T-cell (primary cell): ENCODE results near the gene FHOD3. TPM values are rescaled to one million over a fixed set of nuclear protein-coding genes. Genes with fewer than 3 reads are reported as not detected.

ENCODE experiments used
- ATAC-seq, 4 experiments: fragments of 200-7000 bp in 3 of 4; fragments of 150-1000 bp in 1 of 4; cut with Tn5 transposase; replicated peaks in 1 of 4; 1 replicate in 3 of 4; 2 replicates in 1 of 4; pipeline ENCODE4 v1.10.0; 2021; ENCODE audit warnings: moderate library complexity in 3 of 4, mild to moderate bottlenecking in 2 of 4, moderate number of reproducible peaks in 1 of 4
- CTCF ChIA-PET, 2 donors: fragments of 300-600 bp; sonication (Branson Sonifier 250); formaldehyde crosslinking; loops; one replicate each; lab custom pipeline; 2022; ENCODE audit warnings: antibody characterized with exemption in 2 of 2; lab: Charles Lee
- POLR2A ChIA-PET, 2 donors: fragments of 300-600 bp; sonication (Branson Sonifier 250); formaldehyde crosslinking; loops; one replicate each; lab custom pipeline; 2022; ENCODE audit warnings: antibody characterized with exemption in 2 of 2; lab: Charles Lee
- DNase-seq, 35 experiments: peaks; one replicate each; pipeline versions ENCODE4 v3.0.0 to v3.0.0-alpha.2; 2013 to 2023
- H3K27ac ChIP-seq: one replicate; pipeline ENCODE4 v1.5.1; 2013; ENCODE audit warnings: low read length
- H3K27me3 ChIP-seq, 2 experiments: replicated peaks in 1 of 2; 1 replicate in 1 of 2; 2 replicates in 1 of 2; pipeline versions ENCODE4 v1.6.1 to v1.7.0; 2013; ENCODE audit warnings: low read length in 1 of 2, mixed read lengths in 1 of 2; ENCODE audit not compliant: control insufficient read depth in 2 of 2, insufficient read depth in 2 of 2; ENCODE audit errors: extremely low read depth in 1 of 2
- H3K36me3 ChIP-seq, 2 donors: 1 replicate in 1 of 2; 2 replicates in 1 of 2; pipeline versions ENCODE4 v1.6.1 to v1.7.0; 2013; ENCODE audit warnings: low read length in 1 of 2; ENCODE audit not compliant: control insufficient read depth in 2 of 2, insufficient read depth in 1 of 2; ENCODE audit errors: extremely low read depth in 1 of 2
- H3K4me1 ChIP-seq, 2 experiments: 1 replicate in 1 of 2; 2 replicates in 1 of 2; pipeline versions ENCODE4 v1.6.1 to v1.7.0; 2013; ENCODE audit warnings: low read length in 2 of 2, mixed read lengths in 1 of 2; ENCODE audit not compliant: insufficient read depth in 2 of 2, control insufficient read depth in 1 of 2; ENCODE audit errors: extremely low read depth in 1 of 2
- H3K4me3 ChIP-seq, 2 donors: 1 replicate in 1 of 2; 2 replicates in 1 of 2; pipeline versions ENCODE4 v1.5.1 to v1.7.0; 2013; ENCODE audit warnings: mild to moderate bottlenecking in 2 of 2, low read length in 1 of 2, moderate library complexity in 1 of 2; ENCODE audit not compliant: control insufficient read depth in 1 of 2; ENCODE audit errors: extremely low read depth in 1 of 2
- H3K9me3 ChIP-seq: 2 replicates; pipeline ENCODE4 v1.7.0; 2013
- H3K27ac Mint-ChIP-seq, 2 donors: one replicate each; pipeline ENCODE4 v1.8.0; 2020 to 2021; ENCODE audit warnings: mild to moderate bottlenecking in 2 of 2, mixed read lengths in 2 of 2
- H3K27me3 Mint-ChIP-seq, 2 donors: one replicate each; pipeline ENCODE4 v1.8.0; 2021 to 2022; ENCODE audit warnings: mixed read lengths in 2 of 2
- H3K36me3 Mint-ChIP-seq: one replicate; pipeline ENCODE4 v1.8.0; 2021; ENCODE audit warnings: mixed read lengths
- H3K4me1 Mint-ChIP-seq, 3 donors: one replicate each; pipeline ENCODE4 v1.8.0; 2020 to 2022; ENCODE audit warnings: mixed read lengths in 3 of 3, mild to moderate bottlenecking in 1 of 3
- H3K4me3 Mint-ChIP-seq, 3 donors: one replicate each; pipeline ENCODE4 v1.8.0; 2020 to 2022; ENCODE audit warnings: mild to moderate bottlenecking in 3 of 3, mixed read lengths in 3 of 3, moderate library complexity in 3 of 3
- H3K9me3 Mint-ChIP-seq, 3 donors: one replicate each; pipeline ENCODE4 v1.8.0; 2020 to 2022; ENCODE audit warnings: mixed read lengths in 3 of 3
- WGBS: methylation state at CpG from one replicate; pipeline ENCODE4 v1.1.5; 2013; ENCODE audit warnings: missing lambda C conversion rate; ENCODE audit not compliant: insufficient coverage; 5-methylcytosine and 5-hydroxymethylcytosine counted together
- total RNA-seq, 35 experiments: library from RNA in 6 of 35; stranded (reverse) in 6 of 35; fragments of 120-200 nt in 1 of 35; gene quantifications; one replicate each; pipeline versions ENCODE4 v1.2.1 to v1.2.4 and lab custom pipeline; 2013 to 2026

The FHOD3 gene
- total RNA-seq, 5 donors from 2014 or later (not counting 1 experiment from before 2014, with no cell fraction given) = 0.06 TPM; not detected in 4

DNA sequence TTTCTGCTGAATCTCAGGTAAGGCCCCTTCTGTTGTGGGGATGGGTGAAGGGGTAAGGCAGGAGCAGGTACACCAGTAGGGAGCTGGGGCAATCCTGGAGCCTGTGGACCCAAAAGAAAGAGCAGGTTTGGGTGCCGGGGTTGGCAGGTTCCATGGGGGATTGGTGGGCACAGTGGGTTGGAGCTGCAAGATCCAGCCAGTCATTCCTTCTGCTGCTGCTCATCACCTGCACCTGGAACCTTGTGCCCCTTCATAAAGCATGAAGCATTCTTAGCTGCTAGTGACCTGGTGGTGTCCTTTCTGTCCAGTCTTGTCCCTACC, 24.9 kb downstream of the FHOD3 start:
- peaks cover 36% of the 10 kb centered on the region in 2 donors for H3K27me3 Mint-ChIP-seq
- peaks cover 7 to 16% (median 10%) of the 10 kb centered on the region in 3 donors for H3K9me3 Mint-ChIP-seq
- WGBS = 89% methylated on average over 1 of the region's 1 CpG
- Histone ChIP-seq H3K27ac (no peak overlapping the region), H3K36me3 (no peaks in the 10 kb centered on the region), H3K4me1 (no peaks in the 10 kb centered on the region), H3K27me3 (peaks cover 0 to 19% of the 10 kb centered on the region in 2 experiments), H3K4me3 (no peak overlapping the region), H3K9me3 (no peaks in the 10 kb centered on the region)
- no peaks in the 10 kb centered on the region for H3K4me1 Mint-ChIP-seq
- H3K4me3 Mint-ChIP-seq = no peak overlapping the region
- ChIA-PET CTCF (no interaction called here), POLR2A (no interaction called here)
- no peak for ATAC-seq
- no peak for DNase-seq
- H3K27ac Mint-ChIP-seq = no peak overlapping the region
- no peaks in the 10 kb centered on the region for H3K36me3 Mint-ChIP-seq

DNA sequence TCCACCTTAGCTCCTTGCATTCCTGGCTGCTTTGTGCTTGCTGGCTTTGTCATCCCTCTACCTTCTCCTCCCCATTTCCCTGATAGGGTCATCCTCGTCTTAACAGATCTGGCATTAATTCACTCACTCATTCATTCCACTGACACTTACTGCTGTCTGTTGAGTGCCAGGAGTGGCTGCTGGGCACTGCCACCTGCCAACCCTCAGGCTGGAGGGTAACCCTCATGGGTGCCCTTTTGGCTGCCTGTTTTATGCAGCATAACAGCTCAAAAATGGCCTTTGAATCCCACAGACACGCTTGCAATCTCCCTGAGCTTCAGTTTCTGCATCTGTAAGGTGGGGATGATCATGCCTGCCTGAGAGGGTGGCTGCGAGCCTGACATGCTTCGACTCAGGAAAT, 25.2 kb downstream of the FHOD3 start:
- no peak overlapping the region for H3K27ac ChIP-seq
- H3K9me3 Mint-ChIP-seq = peaks cover 7 to 16% (median 10%) of the 10 kb centered on the region in 3 donors
- no peaks in the 10 kb centered on the region for H3K4me1 Mint-ChIP-seq
- ChIA-PET POLR2A (no interaction called here), CTCF (no interaction called here)
- H3K36me3 Mint-ChIP-seq = no peaks in the 10 kb centered on the region
- no peaks in the 10 kb centered on the region for H3K36me3 ChIP-seq
- H3K27ac Mint-ChIP-seq = no peak overlapping the region
- WGBS = 66% methylated on average over 3 of the region's 4 CpGs
- H3K4me1 ChIP-seq = no peaks in the 10 kb centered on the region
- no peak for ATAC-seq
- H3K4me3 ChIP-seq = no peak overlapping the region
- peaks cover 36 to 38% of the 10 kb centered on the region in 2 donors for H3K27me3 Mint-ChIP-seq
- no peak overlapping the region for H3K4me3 Mint-ChIP-seq
- DNase-seq = no peak
- peaks cover 0 to 19% of the 10 kb centered on the region in 2 experiments for H3K27me3 ChIP-seq
- no peaks in the 10 kb centered on the region for H3K9me3 ChIP-seq

DNA sequence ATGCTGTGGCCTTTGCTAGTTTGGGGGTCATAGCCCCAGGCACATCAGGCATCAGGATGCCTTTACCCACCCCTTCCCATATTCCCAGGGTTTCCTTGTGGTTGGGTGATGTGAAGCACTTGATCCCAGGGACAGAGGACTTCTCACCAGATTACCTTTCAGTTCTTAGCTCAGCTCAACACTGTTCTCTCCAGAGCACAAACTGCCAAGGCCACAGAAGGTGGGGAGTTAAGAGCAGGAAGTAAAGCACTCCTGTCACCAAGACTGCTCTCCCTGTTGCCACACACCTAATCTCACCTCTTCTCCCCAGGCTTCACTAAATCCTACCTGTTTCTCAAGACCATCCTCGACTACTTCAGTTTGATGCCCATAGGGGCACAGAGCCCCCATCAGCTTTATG, 25.9 kb downstream of the FHOD3 start:
- Histone ChIP-seq H3K36me3 (no peaks in the 10 kb centered on the region), H3K9me3 (no peaks in the 10 kb centered on the region), H3K4me1 (no peaks in the 10 kb centered on the region), H3K27me3 (peaks cover 0 to 24% of the 10 kb centered on the region in 2 experiments), H3K4me3 (no peak overlapping the region), H3K27ac (no peak overlapping the region)
- CTCF ChIA-PET = no interaction called here
- H3K4me1 Mint-ChIP-seq = no peaks in the 10 kb centered on the region
- H3K27me3 Mint-ChIP-seq = peaks cover 43 to 44% of the 10 kb centered on the region in 2 donors
- no CpG with 5 or more reads among the region's 1 CpG for WGBS
- no peaks in the 10 kb centered on the region for H3K36me3 Mint-ChIP-seq
- no peak overlapping the region for H3K27ac Mint-ChIP-seq
- DNase-seq (no peak), ATAC-seq (no peak)
- H3K4me3 Mint-ChIP-seq = no peak overlapping the region
- POLR2A ChIA-PET = no interaction called here
- peaks cover 7 to 11% (median 8%) of the 10 kb centered on the region in 3 donors for H3K9me3 Mint-ChIP-seq

DNA sequence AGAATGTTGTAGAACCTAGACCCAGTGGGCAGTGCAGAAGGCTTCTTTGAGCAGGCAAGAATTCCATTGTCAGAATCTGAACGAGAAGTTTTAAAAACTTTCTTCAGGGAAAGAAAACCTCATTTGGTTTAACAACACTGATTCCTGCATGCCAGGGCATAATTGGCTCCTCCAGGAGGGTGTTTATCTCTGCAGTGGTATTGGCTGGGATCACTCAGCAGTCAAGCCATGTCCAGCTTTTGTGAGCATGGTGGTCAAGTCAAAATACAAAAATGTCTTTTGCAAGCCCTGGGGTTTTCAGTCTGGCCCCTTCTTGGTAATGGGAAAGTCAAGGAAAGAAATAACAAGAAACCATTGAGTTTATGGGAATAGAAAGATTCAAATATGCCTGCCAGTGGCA, 28.3 kb downstream of the FHOD3 start:
- H3K4me3 ChIP-seq = no peak overlapping the region
- Mint-ChIP-seq H3K27me3 (peaks cover 44 to 53% of the 10 kb centered on the region in 2 donors), H3K4me3 (no peak overlapping the region), H3K4me1 (no peaks in the 10 kb centered on the region), H3K27ac (no peak overlapping the region), H3K9me3 (no peaks in the 10 kb centered on the region), H3K36me3 (no peaks in the 10 kb centered on the region)
- H3K4me1 ChIP-seq = no peaks in the 10 kb centered on the region
- ChIA-PET POLR2A (no interaction called here), CTCF (no interaction called here)
- no peaks in the 10 kb centered on the region for H3K9me3 ChIP-seq
- WGBS = no CpG with 5 or more reads among the region's 1 CpG
- no peak for DNase-seq
- peaks cover 0 to 28% of the 10 kb centered on the region in 2 experiments for H3K27me3 ChIP-seq
- H3K27ac ChIP-seq = no peak overlapping the region
- no peaks in the 10 kb centered on the region for H3K36me3 ChIP-seq
- no peak for ATAC-seq

DNA sequence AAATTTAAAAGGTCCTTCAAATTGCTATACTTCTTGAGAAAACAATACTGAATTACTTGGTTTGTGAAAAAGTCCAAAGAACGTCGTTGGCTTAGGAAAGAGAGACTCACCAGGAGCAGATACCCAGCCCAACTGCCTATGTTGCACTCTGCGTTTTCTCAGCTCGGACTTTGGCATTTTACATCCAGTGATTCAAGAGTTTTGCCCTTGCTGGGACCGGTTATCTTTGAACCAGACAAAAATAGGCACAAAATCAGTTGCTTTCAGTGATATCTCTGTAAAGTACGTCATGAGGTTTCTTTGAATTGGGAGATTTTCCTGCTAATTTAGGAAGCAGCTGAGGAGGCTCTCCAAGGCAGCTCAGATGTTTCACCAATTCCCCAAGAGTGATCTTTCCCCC, 29.3 kb downstream of the FHOD3 start:
- DNase-seq = no peak
- Histone ChIP-seq H3K4me1 (no peaks in the 10 kb centered on the region), H3K9me3 (no peaks in the 10 kb centered on the region), H3K36me3 (no peaks in the 10 kb centered on the region), H3K27me3 (peaks cover 0 to 24% of the 10 kb centered on the region in 2 experiments), H3K27ac (no peak overlapping the region), H3K4me3 (no peak overlapping the region)
- Mint-ChIP-seq H3K36me3 (no peaks in the 10 kb centered on the region), H3K27me3 (peaks cover 39 to 49% of the 10 kb centered on the region in 2 donors), H3K4me1 (no peaks in the 10 kb centered on the region), H3K4me3 (no peak overlapping the region), H3K27ac (no peak overlapping the region), H3K9me3 (no peaks in the 10 kb centered on the region)
- ChIA-PET CTCF (no interaction called here), POLR2A (no interaction called here)
- WGBS = 70% methylated on average over 4 of the region's 6 CpGs
- ATAC-seq = no peak

DNA sequence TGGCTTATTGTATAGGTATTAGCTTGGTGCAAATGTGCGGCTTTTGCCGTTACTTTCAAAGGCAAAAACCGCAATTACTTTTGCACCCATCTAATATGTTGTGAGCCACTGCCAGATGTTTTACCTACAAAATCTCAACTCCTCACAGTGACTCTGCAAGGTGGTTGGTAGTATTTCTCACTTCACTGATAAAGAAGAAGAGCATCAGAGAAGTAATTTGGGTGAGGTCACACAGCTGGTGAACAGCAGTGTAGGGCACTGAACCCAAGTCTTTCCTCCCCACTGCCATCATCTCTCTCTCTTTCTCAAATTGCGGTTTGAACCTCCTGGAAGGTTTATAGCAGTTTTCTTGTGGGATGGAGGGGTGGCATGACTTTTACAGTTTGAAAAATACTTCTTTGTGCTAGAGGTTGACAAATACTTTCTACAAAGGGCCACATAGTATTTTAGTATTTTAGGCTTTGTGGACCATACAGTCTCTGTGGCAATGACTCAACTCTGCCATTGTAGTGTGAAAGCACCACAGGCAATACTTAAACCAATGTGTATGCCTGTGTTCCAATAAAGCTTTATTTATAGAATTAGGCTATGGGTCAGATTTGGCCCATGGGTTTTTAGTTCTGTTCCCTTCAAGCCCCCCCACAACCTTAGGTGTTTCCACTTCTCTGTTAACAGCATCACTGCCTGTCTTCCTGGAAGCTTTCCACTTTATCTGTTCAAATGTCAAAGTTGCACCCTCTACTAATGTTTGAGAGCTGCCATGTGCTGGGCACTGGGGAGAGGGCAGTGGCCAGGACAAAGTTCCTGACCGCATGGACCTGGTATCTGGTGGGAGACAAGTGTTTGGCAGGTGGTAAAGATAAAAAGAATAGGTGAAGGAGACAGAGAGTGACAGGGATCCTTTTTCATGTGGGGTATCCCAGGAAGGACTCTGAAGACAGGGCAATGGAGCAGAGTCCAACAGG, 30.1 kb downstream of the FHOD3 start:
- Histone ChIP-seq H3K36me3 (no peaks in the 10 kb centered on the region), H3K4me1 (no peaks in the 10 kb centered on the region), H3K27ac (no peak overlapping the region), H3K4me3 (no peak overlapping the region), H3K27me3 (peaks cover 0 to 17% of the 10 kb centered on the region in 2 experiments), H3K9me3 (no peaks in the 10 kb centered on the region)
- Mint-ChIP-seq H3K27ac (no peak overlapping the region), H3K9me3 (no peaks in the 10 kb centered on the region), H3K4me3 (no peak overlapping the region), H3K27me3 (peaks cover 35 to 44% of the 10 kb centered on the region in 2 donors), H3K36me3 (no peaks in the 10 kb centered on the region), H3K4me1 (no peaks in the 10 kb centered on the region)
- DNase-seq (no peak), ATAC-seq (no peak)
- ChIA-PET CTCF (no interaction called here), POLR2A (no interaction called here)
- 44% methylated on average over 1 of the region's 5 CpGs for whole genome bisulfite sequencing
